CD4-positive, alpha-beta T cell treated with Interleukin-15 for 1 hour (primary cell): ENCODE results near the gene TEX52.
A peak's percentile ranks its signal among the peaks of the same experiment; 100 is the strongest.
"Not testable (repeated sequence)": the region's sequence is repeated elsewhere in the genome, so short reads cannot be mapped to it uniquely, and the experiment has no call there.

Experiments used
- DNase-seq: peaks from one replicate; pipeline ENCODE4 v3.0.0-alpha.2; 2020

Gene TEX52

GRCh38 chr12:2857021-2857431, at the start of gene TEX52:
TEX52 (minus strand) TSS chr12:2857039; CDS start chr12:2857026, 13 bp downstream.
- no peak for DNase-seq

- DNase-seq = no peak
These were observed 47.4 kb upstream of the TEX52 start for GRCh38 chr12:2904260-2904659.

GRCh38 chr12:2902272-2902880, 45.5 kb upstream of the TEX52 start:
- DNase-seq = no peak

- DNase-seq = no peak
These were observed 43.8 kb upstream of the TEX52 start for GRCh38 chr12:2900642-2901041.

DNA sequence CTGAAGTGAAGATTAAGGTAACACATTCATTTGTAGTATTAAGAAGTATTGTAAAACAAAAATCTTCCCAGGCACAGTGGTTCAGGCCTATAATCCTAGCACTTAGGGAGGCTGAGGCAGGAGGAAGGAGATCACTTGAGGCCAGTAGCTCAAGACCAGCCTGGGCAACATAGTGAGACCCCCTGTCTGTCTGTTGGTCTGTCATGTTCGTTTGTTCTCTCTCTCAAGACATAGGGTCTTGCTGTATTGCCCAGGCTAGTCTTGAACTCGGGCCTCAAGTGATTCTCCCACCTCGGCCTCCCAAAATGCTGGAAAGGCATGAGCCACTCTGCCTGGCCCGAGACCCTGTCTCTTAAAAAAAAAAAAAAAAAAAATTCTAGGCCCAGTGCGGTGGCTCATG, 40.6 kb upstream of the TEX52 start:
- no peak for DNase-seq

DNA sequence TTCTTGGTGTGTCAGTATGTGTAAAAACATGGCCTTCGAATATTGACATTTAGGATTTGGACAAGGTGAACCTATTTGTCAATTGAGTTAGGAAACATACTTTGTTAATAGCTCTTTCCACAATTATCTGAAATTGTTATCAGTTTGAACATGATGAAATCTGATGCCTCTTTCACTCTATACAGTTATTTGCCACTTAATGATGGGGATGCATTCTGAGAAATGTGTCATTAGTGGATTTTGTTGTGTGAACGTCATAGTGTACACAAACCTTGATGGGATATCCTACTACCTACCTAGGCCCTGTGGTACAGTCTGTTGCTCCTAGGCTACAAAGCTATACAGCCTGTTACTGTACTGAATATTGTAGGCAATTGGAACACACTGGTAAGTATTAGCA, 38.7 kb upstream of the TEX52 start:
- no peak for DNase-seq

DNA sequence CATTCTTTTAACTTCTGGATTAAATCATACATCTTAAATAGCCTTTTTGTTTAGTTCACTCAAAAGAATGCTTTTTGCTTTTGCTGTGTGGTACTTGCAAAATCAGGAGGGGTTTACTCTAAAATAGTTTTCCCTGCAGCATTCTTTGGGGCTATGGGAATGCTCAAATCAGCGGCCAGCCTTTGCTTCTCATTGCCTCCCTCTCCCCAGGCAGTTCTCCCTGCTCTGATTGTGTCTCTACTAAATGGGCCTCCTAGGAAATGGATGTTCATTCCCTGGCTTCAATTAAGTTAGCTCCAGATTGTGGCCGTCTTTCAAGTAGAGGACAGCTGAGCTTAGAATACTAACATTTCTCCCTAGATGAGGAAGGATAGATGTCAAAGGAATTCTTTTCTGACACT, 38.2 kb upstream of the TEX52 start:
- DNase-seq = no peak

DNA sequence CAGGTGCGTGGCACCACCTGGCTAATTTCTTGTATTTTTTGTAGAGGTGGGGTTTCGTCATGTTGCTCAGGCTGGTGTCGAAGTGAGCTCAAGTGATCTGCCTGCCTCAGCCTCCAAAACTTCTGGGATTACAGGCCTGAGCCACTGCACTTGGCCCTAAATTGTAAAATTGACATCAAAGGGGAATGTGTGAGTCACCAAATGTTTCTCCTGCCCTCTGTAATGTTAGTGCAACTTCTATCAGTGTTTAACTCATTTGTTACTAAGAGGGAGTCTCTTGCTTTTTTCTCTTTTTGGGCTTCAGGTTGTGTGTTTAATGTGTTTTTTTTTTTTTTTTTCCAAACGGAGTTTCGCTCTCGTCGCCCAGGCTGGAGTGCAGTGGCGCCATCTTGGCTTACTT, 36.2 kb upstream of the TEX52 start:
- no peak for DNase-seq

- DNase-seq = no peak
These were observed 35.4 kb upstream of the TEX52 start for GRCh38 chr12:2892246-2892645.

GRCh38 chr12:2891240-2892053, 34.6 kb upstream of the TEX52 start:
- no peak for DNase-seq

DNA sequence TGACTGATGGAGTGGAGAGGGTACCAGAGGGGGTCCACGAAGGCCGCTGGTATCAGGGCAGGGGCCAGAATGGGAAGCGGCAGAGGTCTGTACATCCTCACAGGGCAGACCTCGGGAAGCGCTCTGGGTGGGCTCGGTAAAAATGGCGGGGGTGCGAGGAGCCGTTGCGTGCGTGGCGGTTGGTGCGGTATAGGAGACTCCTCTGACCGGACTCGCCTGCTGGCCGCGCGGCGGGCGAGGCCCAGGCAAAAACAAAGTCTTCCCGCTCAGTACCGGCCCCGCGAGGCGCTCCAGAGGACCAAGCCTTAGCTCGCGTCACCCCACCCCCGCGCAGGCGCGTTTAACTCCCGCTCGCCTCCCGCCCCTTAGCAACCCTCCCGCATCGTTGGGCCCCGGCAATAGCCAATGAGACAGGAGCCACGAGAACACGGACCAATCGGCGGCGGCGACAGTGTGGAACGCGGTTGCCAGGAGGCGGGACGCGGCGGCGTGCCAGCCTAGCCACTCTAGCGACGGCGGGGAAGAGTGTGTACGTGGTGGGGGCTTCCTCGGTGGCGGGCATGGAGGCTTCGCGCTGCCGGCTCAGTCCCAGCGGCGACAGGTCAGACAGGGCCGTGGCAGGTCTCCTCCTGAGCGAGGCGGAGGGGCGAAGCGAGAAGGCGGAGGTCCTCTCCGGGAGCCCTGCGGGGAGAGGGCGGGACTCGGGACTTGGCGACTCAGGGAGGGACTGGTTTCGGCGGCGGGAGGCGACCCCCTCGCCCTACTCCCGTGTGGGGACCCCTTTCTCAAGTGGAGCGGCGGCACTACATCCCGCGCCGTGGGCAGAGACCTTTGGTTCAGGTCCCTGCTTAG, 33.8 kb upstream of the TEX52 start, which contains the start of gene TULP3:
TULP3 (plus strand) TSS at position 504 of the 852 bp plus-strand sequence; CDS start at position 561, 57 bp downstream.
- DNase-seq = peak; percentile 98

DNA sequence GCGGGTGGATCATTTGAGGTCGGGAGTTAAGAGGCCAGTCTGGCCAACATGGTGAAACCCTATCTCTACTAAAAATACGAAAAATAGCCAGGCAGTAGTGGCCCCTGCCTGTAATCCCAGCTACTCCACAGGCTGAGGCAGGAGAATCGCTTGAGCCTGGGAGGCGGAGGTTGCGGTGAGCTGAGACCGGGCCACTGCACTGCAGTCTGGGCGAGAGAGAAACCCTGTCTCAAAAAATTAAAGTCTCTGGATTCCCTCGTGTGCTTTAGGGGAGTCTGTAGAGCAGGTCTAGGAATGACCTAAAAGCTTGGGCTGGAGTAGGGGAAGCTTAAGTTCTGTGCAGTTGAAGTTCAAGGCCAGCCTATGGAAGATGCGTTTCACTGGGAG, 33.2 kb upstream of the TEX52 start:
- no peak for DNase-seq

- DNase-seq = no peak
These were observed 30.1 kb upstream of the TEX52 start for GRCh38 chr12:2886768-2887450.

- DNase-seq = no peak
These were observed 28.0 kb upstream of the TEX52 start for GRCh38 chr12:2884810-2885209.

GRCh38 chr12:2879853-2880252, 23.0 kb upstream of the TEX52 start:
- no peak for DNase-seq

DNA sequence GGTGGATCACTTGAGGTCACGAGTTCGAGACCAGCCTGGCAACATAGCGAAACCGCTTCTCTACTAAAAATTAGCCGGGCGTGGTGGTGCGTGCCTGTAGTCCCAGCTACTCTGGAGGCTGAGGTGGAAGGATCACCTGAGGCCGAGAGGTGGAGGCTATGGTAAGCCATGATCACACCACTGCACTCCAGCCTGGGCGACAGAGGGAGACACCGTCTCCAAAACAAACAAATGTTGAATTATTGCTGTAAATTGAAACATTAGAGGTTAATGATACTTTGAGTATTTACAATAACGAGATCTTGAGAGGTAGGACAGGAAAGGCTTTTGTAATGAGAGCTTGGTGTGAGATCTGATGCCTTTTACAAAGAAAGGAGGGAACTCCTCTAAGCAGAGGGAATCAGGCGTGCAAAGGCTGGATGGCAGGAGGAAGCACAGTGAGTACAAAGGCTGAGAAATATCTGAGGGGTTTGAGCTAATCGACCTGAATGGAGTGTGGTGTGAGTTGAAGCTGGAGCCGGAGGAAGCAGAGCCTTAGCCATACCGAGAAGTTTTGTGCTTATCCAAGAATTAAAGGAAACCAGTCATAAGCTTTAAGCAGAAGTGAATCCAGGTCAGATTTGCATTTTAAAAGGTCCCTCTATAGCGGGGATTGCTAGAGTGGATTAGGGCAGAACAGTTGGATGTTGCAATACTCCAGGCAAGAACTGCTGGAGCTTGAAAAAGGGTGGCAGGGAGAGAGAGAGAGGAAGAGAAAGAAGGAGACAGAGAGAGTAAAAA, 21.3 kb upstream of the TEX52 start:
- DNase-seq = no peak

DNA sequence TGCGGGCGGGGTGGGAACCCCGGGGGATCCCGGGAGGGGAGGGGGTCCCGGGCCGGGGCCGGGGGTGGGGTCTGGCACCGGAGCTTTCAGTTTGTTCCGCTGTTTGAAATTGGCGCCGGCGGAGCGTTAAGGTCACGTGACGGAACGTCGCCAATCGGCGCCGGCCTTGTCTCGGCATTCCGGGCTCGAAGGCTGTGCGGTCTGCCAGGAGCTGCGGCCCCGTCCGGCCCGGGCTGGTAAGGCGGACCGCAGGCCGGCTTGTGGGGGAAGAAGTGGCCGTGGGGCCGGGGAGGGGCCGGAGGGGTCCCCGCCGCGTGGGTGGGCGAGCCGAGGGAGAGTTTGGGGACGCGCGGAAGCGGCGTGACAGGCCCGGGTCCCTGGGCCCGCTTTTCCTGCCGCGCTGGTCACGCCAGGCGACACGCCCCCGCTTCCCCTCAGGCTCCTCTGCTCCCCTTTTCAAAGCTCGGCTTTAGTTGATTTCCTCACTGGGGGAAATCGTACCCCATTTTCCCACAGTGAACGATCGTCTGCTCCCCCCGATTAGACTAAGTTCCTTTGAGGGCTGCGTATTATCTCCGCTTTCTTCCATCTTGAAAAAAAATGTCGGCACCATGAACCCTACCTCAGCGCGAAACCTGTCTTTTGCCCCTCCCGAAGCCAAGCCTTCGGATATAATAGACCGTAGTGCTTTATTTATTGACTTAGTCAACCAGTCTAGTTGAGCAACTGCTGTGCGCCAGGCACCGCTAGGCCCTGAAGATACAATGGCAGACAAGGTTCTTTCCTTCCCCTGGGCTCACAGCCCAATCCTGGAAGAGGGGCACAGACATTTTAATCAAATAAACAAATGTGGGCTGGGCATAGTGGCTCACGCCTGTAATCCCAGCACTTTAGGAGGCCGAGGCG, 20.5 kb upstream of the TEX52 start, which contains the start of the genes FOXM1 and RHNO1:
FOXM1 (minus strand) TSS at position 128 of the 906 bp plus-strand sequence. CDS start 2,696 bp downstream, outside the sequence.
RHNO1 (plus strand) TSS at position 177 of the 906 bp plus-strand sequence. CDS start 8,144 bp downstream, outside the sequence.
- DNase-seq = peak; percentile 84

- DNase-seq = no peak
These were observed 19.7 kb upstream of the TEX52 start for GRCh38 chr12:2876431-2877046.

- DNase-seq = not testable (repeated sequence)
These were observed 12.3 kb upstream of the TEX52 start for GRCh38 chr12:2868986-2869632.

- no peak for DNase-seq
These were observed 7.4 kb upstream of the TEX52 start for GRCh38 chr12:2864198-2864597.
